Neural progenitor cell (in vitro differentiated cells): ENCODE results near the gene EDAR. TPM values are rescaled to one million over a fixed set of nuclear protein-coding genes. Genes with fewer than 3 reads are reported as not detected.

Experiments
- DNase-seq: peaks from one replicate; pipeline ENCODE4 v3.0.0-alpha.2; 2016; ENCODE audit warnings: low spot score
- H2AFZ ChIP-seq: fragments of 200-600 bp; sonication (generic); replicated peaks from 2 replicates; pipeline ENCODE4 v1.6.1; 2016; ENCODE audit warnings: antibody characterized with exemption
- H3F3A ChIP-seq: fragments of 200-600 bp; sonication (generic); 2 replicates; pipeline ENCODE4 v1.6.1; 2016; ENCODE audit warnings: antibody characterized with exemption, low read depth
- H3K27ac ChIP-seq: fragments of 200-600 bp; sonication (generic); 2 replicates; pipeline ENCODE4 v1.5.1; 2016; ENCODE audit warnings: mild to moderate bottlenecking
- H3K27me3 ChIP-seq: fragments of 200-600 bp; sonication (generic); 2 replicates; pipeline ENCODE4 v1.6.1; 2016; ENCODE audit warnings: mild to moderate bottlenecking, moderate library complexity
- H3K36me3 ChIP-seq: fragments of 200-600 bp; sonication (generic); 2 replicates; pipeline ENCODE4 v1.5.1; 2016
- H3K4me1 ChIP-seq: fragments of 200-600 bp; sonication (generic); 2 replicates; pipeline ENCODE4 v1.6.1; 2016; ENCODE audit warnings: mixed run types
- H3K4me2 ChIP-seq: fragments of 200-600 bp; sonication (generic); 2 replicates; pipeline ENCODE4 v1.6.1; 2016
- H3K4me3 ChIP-seq: fragments of 200-600 bp; sonication (generic); 2 replicates; pipeline ENCODE4 v1.5.1; 2016
- H3K79me2 ChIP-seq: fragments of 200-600 bp; sonication (generic); 2 replicates; pipeline ENCODE4 v1.6.1; 2016; ENCODE audit warnings: low read depth
- H3K9ac ChIP-seq: fragments of 200-600 bp; sonication (generic); 2 replicates; pipeline ENCODE4 v1.6.1; 2016
- H3K9me3 ChIP-seq: fragments of 200-600 bp; sonication (generic); 2 replicates; pipeline ENCODE4 v1.5.1; 2016; ENCODE audit warnings: low read depth
- H4K20me1 ChIP-seq: fragments of 200-600 bp; sonication (generic); 2 replicates; pipeline ENCODE4 v1.6.1; 2016; ENCODE audit warnings: low read depth
- H3K27ac Mint-ChIP-seq: 3 replicates; pipeline ENCODE4 v1.8.0; 2021; ENCODE audit warnings: mixed read lengths
- H3K27me3 Mint-ChIP-seq: 2 replicates; pipeline ENCODE4 v1.8.0; 2022; ENCODE audit warnings: low read depth, mild to moderate bottlenecking, inconsistent platforms, moderate library complexity, mixed read lengths; ENCODE audit not compliant: insufficient read depth
- H3K36me3 Mint-ChIP-seq: 3 replicates; pipeline ENCODE4 v1.8.0; 2021; ENCODE audit warnings: mixed read lengths
- H3K4me1 Mint-ChIP-seq: 3 replicates; pipeline ENCODE4 v1.8.0; 2021; ENCODE audit warnings: mixed read lengths
- H3K4me3 Mint-ChIP-seq: 3 replicates; pipeline ENCODE4 v1.8.0; 2021; ENCODE audit warnings: mild to moderate bottlenecking, moderate library complexity, mixed read lengths
- H3K9me3 Mint-ChIP-seq: 3 replicates; pipeline ENCODE4 v1.8.0; 2020; ENCODE audit warnings: mixed read lengths
- CTCF ChIP-seq: fragments of 200-600 bp; sonication (generic); IDR thresholded peaks from 2 replicates; pipeline ENCODE4 v1.5.1; 2017; ENCODE audit warnings: antibody characterized with exemption, mild to moderate bottlenecking
- EZH2 ChIP-seq: fragments of 200-600 bp; sonication (generic); IDR thresholded peaks from 2 replicates; pipeline ENCODE4 v1.6.1; 2017; ENCODE audit warnings: antibody characterized with exemption, mild to moderate bottlenecking, moderate library complexity
- EZH2phosphoT487 ChIP-seq: fragments of 200-600 bp; sonication (generic); IDR thresholded peaks from 2 replicates; pipeline ENCODE4 v1.6.1; 2017; ENCODE audit warnings: antibody characterized with exemption
- total RNA-seq: library from RNA; depleted of rRNA; stranded (reverse); fragments of >200 nt; gene quantifications from 2 replicates; pipeline ENCODE4 v1.2.3, GENCODE V29; 2015; ENCODE audit warnings: low replicate concordance

The EDAR gene
- total RNA-seq, 1 donor from 2014 or later = not detected

GRCh38 chr2:108945969-108946368, 43.1 kb downstream of the EDAR start:
- Histone ChIP-seq H3K4me2 (no peak overlapping the region), H2AFZ (no peak overlapping the region), H3K4me1 (no peaks in the 10 kb centered on the region), H3K36me3 (no peaks in the 10 kb centered on the region), H3K27ac (no peak overlapping the region), H3K9ac (no peak overlapping the region), H3K9me3 (peaks cover 2% of the 10 kb centered on the region), H3F3A (no peaks in the 10 kb centered on the region), H3K27me3 (peaks cover 2% of the 10 kb centered on the region), H3K4me3 (no peak overlapping the region), H3K79me2 (no peaks in the 10 kb centered on the region), H4K20me1 (no peaks in the 10 kb centered on the region)
- H3K4me3 Mint-ChIP-seq = no peak overlapping the region
- H3K4me1 Mint-ChIP-seq = peaks cover 6% of the 10 kb centered on the region
- H3K36me3 Mint-ChIP-seq = peaks cover 10% of the 10 kb centered on the region
- H3K9me3 Mint-ChIP-seq = peaks cover 39% of the 10 kb centered on the region
- peaks cover 11% of the 10 kb centered on the region for H3K27me3 Mint-ChIP-seq
- no peak overlapping the region for H3K27ac Mint-ChIP-seq
- DNase-seq = no peak
- TF ChIP-seq CTCF (no peak), EZH2 (no peak), EZH2phosphoT487 (no peak)

GRCh38 chr2:108944601-108945331, 44.3 kb downstream of the EDAR start:
- Histone ChIP-seq H3K4me1 (no peaks in the 10 kb centered on the region), H3K36me3 (no peaks in the 10 kb centered on the region), H3K4me3 (no peak overlapping the region), H3K9ac (no peak overlapping the region), H2AFZ (no peak overlapping the region), H3F3A (no peaks in the 10 kb centered on the region), H4K20me1 (no peaks in the 10 kb centered on the region), H3K79me2 (no peaks in the 10 kb centered on the region), H3K4me2 (no peak overlapping the region), H3K27ac (no peak overlapping the region), H3K27me3 (peaks cover 14% of the 10 kb centered on the region), H3K9me3 (peaks cover 2% of the 10 kb centered on the region)
- no peak for DNase-seq
- Mint-ChIP-seq H3K27ac (no peak overlapping the region), H3K4me1 (peaks cover 9% of the 10 kb centered on the region), H3K9me3 (peaks cover 42% of the 10 kb centered on the region), H3K4me3 (no peak overlapping the region), H3K27me3 (peaks cover 11% of the 10 kb centered on the region), H3K36me3 (peaks cover 10% of the 10 kb centered on the region)
- no peak for TF ChIP-seq CTCF
- TF ChIP-seq EZH2 = no peak
- TF ChIP-seq EZH2phosphoT487 = no peak

- Histone ChIP-seq H4K20me1 (no peaks in the 10 kb centered on the region), H3K4me1 (no peaks in the 10 kb centered on the region), H3F3A (no peaks in the 10 kb centered on the region), H3K27ac (no peak overlapping the region), H2AFZ (no peak overlapping the region), H3K9ac (no peak overlapping the region), H3K27me3 (peaks cover 23% of the 10 kb centered on the region), H3K9me3 (peaks cover 2% of the 10 kb centered on the region), H3K36me3 (no peaks in the 10 kb centered on the region), H3K4me2 (no peak overlapping the region), H3K4me3 (no peak overlapping the region), H3K79me2 (no peaks in the 10 kb centered on the region)
- Mint-ChIP-seq H3K9me3 (peaks cover 38% of the 10 kb centered on the region), H3K36me3 (peaks cover 11% of the 10 kb centered on the region), H3K4me3 (no peak overlapping the region), H3K27me3 (peaks cover 18% of the 10 kb centered on the region), H3K27ac (no peak overlapping the region), H3K4me1 (peaks cover 9% of the 10 kb centered on the region)
- DNase-seq = no peak
- TF ChIP-seq CTCF (no peak), EZH2 (no peak), EZH2phosphoT487 (no peak)
Observed at GRCh38 chr2:108943751-108944150, 45.3 kb downstream of the EDAR start.
